ENCODE data around the gene PITRM1. TPM values are rescaled to one million over a fixed set of nuclear protein-coding genes. Genes with fewer than 3 reads are reported as not detected.

The PITRM1 gene
- total and polyA plus RNA-seq, 7 donors, result 51.0 to 112 (median 78.8) TPM

DNA sequence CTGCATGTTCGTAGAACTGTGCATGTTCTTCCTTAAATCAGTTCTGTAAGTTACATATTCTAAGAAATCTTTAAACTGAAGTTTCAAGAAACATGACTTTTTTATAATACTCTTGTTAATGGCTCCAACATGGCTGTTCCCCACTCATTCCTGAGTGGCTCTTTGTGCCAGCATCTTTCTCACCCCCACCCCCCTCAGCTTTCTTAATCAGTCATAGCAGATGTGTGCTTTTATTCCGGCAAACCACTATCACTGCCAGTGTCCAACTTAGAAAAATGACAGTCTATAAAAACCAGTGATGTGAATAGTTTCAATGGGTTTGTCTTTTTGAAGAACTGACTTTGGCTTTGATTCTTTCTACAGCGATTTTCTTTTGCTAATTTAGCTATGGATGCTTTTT is 37.6 kb downstream of the PITRM1 start:
- DNase-seq, result no peak
- Histone ChIP-seq H3K27me3 (ENCODE audit: insufficient read depth in 3 of 3, low read length in 2 of 3) (no peaks in the 10 kb centered on the region), H3K27ac (no peak overlapping the region), H3K4me3 (no peak overlapping the region), H3K36me3 (ENCODE audit: insufficient read depth in 1 of 2, low read depth in 1 of 2) (peaks cover 7 to 83% of the 10 kb centered on the region in 2 donors), H3K9me3 (no peaks in the 10 kb centered on the region), H3K4me1 (peaks cover 29% of the 10 kb centered on the region)
- TF ChIP-seq, protein P1, sequence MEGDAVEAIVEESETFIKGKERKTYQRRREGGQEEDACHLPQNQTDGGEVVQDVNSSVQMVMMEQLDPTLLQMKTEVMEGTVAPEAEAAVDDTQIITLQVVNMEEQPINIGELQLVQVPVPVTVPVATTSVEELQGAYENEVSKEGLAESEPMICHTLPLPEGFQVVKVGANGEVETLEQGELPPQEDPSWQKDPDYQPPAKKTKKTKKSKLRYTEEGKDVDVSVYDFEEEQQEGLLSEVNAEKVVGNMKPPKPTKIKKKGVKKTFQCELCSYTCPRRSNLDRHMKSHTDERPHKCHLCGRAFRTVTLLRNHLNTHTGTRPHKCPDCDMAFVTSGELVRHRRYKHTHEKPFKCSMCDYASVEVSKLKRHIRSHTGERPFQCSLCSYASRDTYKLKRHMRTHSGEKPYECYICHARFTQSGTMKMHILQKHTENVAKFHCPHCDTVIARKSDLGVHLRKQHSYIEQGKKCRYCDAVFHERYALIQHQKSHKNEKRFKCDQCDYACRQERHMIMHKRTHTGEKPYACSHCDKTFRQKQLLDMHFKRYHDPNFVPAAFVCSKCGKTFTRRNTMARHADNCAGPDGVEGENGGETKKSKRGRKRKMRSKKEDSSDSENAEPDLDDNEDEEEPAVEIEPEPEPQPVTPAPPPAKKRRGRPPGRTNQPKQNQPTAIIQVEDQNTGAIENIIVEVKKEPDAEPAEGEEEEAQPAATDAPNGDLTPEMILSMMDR (IDR thresholded peaks at IDR 0.05), result no peak
- WGBS, 3 donors, result 52 to 89% (median 86%) methylated on average over 3 of the region's 3 CpGs
- ATAC-seq, result no peak
- intact Hi-C loops (cut with DNase I), result no loop called here

DNA sequence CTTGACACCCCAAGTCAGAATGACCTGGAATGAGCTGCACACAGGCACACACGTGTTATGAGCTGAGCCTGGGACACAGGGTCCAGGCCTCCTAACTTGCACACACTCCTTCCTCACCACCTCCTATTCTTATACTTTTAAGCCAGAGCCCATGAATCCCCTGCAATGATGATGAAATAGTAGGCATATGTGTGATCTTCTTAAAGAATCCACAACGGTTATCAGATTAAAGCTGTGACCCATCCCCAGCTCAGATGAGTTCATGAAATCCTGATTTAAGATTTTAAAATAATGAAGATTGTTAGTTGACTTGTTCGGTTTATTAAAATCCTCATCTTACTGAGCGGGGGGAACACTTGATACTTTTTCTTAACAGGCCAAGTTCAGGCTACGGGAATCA is 38.6 kb downstream of the PITRM1 start:
- WGBS, 3 donors, result 69 to 88% (median 70%) methylated on average over 5 of the region's 5 CpGs
- Histone ChIP-seq H3K36me3 (ENCODE audit: insufficient read depth in 1 of 2, low read depth in 1 of 2) (peaks cover 7 to 76% of the 10 kb centered on the region in 2 donors), H3K9me3 (no peaks in the 10 kb centered on the region), H3K4me3 (no peak overlapping the region), H3K4me1 (peaks cover 29% of the 10 kb centered on the region), H3K27ac (peak overlapping the region; percentile 18), H3K27me3 (ENCODE audit: insufficient read depth in 3 of 3, low read length in 2 of 3) (no peaks in the 10 kb centered on the region)
- ATAC-seq (no peak), DNase-seq (no peak)
- TF ChIP-seq, protein P1 (IDR thresholded peaks at IDR 0.05), result no peak
- intact Hi-C loops (cut with DNase I), result no loop called here

DNA sequence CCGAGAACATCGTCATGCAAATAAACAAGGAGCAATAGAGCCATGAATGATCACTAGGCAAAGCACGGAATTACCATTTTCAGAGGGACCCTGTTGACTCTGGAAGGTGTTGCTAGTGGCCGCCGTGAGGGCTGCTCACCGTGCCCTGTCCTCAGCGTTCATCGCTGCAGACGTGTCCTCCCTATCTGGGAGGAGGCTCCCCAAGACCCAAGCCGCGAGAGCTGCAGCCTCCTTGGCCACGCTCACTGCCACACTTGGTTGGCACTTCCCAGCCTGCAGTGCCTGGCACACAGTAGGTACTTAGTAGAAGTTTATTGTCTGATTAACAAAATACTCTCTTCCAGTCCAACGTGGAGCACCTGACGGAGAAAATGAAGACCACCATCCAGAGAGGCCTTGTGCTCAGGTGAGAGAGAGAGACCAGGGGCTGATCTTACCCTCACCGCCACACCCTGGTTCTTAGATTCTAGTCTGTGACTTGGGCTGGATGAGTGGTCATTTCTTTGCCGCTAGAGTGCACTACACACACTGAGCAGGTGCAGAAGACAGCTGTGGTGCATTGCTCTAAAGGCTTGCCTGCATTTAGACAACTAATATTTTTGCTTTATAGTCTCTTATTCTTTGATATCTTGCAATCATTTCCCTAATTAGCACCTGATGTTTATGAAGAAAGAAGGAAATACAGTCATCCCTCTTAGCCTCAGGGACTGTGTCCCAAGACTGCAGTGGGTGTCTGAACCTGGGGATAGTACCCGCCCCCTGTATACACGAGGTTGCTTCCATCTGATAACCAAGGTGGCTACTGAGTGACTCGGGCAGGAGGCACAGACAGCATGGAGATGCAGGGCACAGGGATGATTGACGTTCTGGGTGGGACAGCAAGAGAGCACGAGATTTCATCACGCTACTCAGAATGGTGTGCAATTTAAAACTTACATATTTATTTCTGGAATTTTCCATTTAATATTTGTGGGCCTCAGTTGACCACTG is 40.3 kb downstream of the PITRM1 start:
- H3K9me3 ChIP-seq, result no peaks in the 10 kb centered on the region
- DNase-seq (no peak), ATAC-seq (no peak)
- 90 to 94% (median 91%) methylated on average over 22 of the region's 22 CpGs for WGBS, 3 donors
- TF ChIP-seq, protein P1 (IDR thresholded peaks at IDR 0.05), result no peak
- no peaks in the 10 kb centered on the region for H3K27me3 ChIP-seq (ENCODE audit: insufficient read depth in 3 of 3, low read length in 2 of 3)
- intact Hi-C loops (cut with DNase I), result no loop called here
- no peak overlapping the region for H3K4me3 ChIP-seq
- peak overlapping the region; percentile 75 for H3K27ac ChIP-seq
- H3K36me3 ChIP-seq (ENCODE audit: insufficient read depth in 1 of 2, low read depth in 1 of 2), result peaks cover 7 to 60% of the 10 kb centered on the region in 2 donors
- peaks cover 24% of the 10 kb centered on the region for H3K4me1 ChIP-seq

DNA sequence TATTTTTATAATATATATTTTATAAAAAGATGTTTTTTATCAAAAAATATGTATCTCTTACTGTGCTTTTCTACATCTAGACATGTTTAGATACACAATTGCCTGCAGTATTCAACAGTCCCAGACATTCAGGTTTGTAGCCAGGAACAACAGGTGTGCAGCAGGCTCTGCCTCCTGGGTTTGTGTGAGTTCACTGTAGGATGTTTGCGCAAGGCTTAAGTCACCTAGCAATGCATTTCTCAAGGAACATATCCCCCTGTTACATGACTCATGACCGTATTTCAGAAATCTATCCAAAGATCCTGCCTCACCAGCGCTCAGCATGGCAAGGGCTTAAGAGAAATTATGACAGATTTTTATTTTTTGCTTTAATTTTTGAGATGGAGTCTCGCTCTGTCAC is 41.5 kb downstream of the PITRM1 start:
- no peak overlapping the region for H3K4me3 ChIP-seq
- peak overlapping the region; percentile 75 for H3K27ac ChIP-seq
- 63 to 82% (median 70%) methylated on average over 4 of the region's 4 CpGs for WGBS, 3 donors
- intact Hi-C loops (cut with DNase I), result no loop called here
- H3K36me3 ChIP-seq (ENCODE audit: insufficient read depth in 1 of 2, low read depth in 1 of 2), result peaks cover 7 to 50% of the 10 kb centered on the region in 2 donors
- no peaks in the 10 kb centered on the region for H3K9me3 ChIP-seq
- no peaks in the 10 kb centered on the region for H3K27me3 ChIP-seq (ENCODE audit: insufficient read depth in 3 of 3, low read length in 2 of 3)
- peaks cover 26% of the 10 kb centered on the region for H3K4me1 ChIP-seq
- TF ChIP-seq, protein P1 (IDR thresholded peaks at IDR 0.05), result no peak
- DNase-seq (no peak), ATAC-seq (peak; percentile 63 to 73 (median 71))
